Right cardiac atrium (tissue), 5 donors: ENCODE data around the gene NOS3. TPM values are rescaled to one million over a fixed set of nuclear protein-coding genes. Genes with fewer than 3 reads are reported as not detected.
A peak's percentile ranks its signal among the peaks of the same experiment; 100 is the strongest.

Experiments
- ATAC-seq, 2 donors: fragments of 200-7000 bp; cut with Tn5 transposase; one replicate each; pipeline versions ENCODE4 v1.8.0 to v1.9.1; 2020; ENCODE audit warnings: moderate library complexity in 2 of 2, mild to moderate bottlenecking in 1 of 2
- DNase-seq, 3 donors: peaks; one replicate each; pipeline ENCODE4 v3.0.0-alpha.2; 2020
- H3K27ac ChIP-seq: one replicate; pipeline ENCODE4 v1.5.1; 2013; ENCODE audit warnings: mild to moderate bottlenecking, low read length, control low read depth, moderate library complexity
- H3K27me3 ChIP-seq: one replicate; pipeline ENCODE4 v1.6.1; 2013; ENCODE audit not compliant: control insufficient read depth, insufficient read depth
- H3K4me1 ChIP-seq: one replicate; pipeline ENCODE4 v1.6.1; 2013; ENCODE audit warnings: low read length; ENCODE audit not compliant: control insufficient read depth, insufficient read depth
- H3K4me3 ChIP-seq: one replicate; pipeline ENCODE4 v1.5.1; 2013; ENCODE audit warnings: low read length, control low read depth
- H3K9me3 ChIP-seq: one replicate; pipeline ENCODE4 v1.6.1; 2013; ENCODE audit warnings: low read length; ENCODE audit not compliant: control insufficient read depth
- WGBS: extraction: QIAGEN DNeasy Blood & Tissue Kit; methylation state at CpG from one replicate; pipeline ENCODE4 v1.1.7; 2013; 5-methylcytosine and 5-hydroxymethylcytosine counted together
- intact Hi-C, 4 donors: fragments of 100-400 bp; cut with DNase I; formaldehyde crosslinking; loops; one replicate each; pipeline versions ENCODE4 v1.11.0 to v1.14.0; 2022 to 2023
- polyA plus RNA-seq: library from polyadenylated mRNA; stranded (reverse); fragments of 200-250 nt; gene quantifications from one replicate; pipeline ENCODE4 v1.2.3, GENCODE V29; 2013
- total RNA-seq, 4 donors: library from RNA; stranded (reverse); fragmentation: NEBNext Ultra II Directional; extraction: Animal tissue kit (Norgen Biotek cat#: 25700); gene quantifications; one replicate each; pipeline ENCODE4 v1.2.1, GENCODE V29; 2021
- donor health status: healthy with polysubstance abuse.
- donor health status: DM: no; HTN: yes; CAD: no.
- donor health status: DM: no; HTN: no; CAD: no.
- donor health status: DM: no; HTN: yes; CAD: no; lungs with severe emphysema.
- donor health status: DM: yes; HTN: yes; CAD: no.

NOS3 gene
- total and polyA plus RNA-seq, 5 donors: 13.5 to 80.4 (median 21.4) TPM

- Histone ChIP-seq H3K9me3 (no peaks in the 10 kb centered on the region), H3K27me3 (no peaks in the 10 kb centered on the region), H3K27ac (no peak overlapping the region), H3K4me1 (peaks cover 2% of the 10 kb centered on the region), H3K4me3 (no peak overlapping the region)
- DNase-seq (peak in 1 of 3 donors; percentile 15), ATAC-seq (no peak)
- 2% methylated on average over 2 of the region's 2 CpGs for WGBS
- intact Hi-C loops: loop anchor here in 3 of 4 donors (5.0 to 10.0 kb wide), 2 partner anchors 207 to 209 kb away; no protein-coding TSS in a partner anchor
Measured at GRCh38 chr7:150983893-150984368, 6.9 kb upstream of the NOS3 start.

GRCh38 chr7:150986099-150986512 is 4.7 kb upstream of the NOS3 start:
- H3K4me1 ChIP-seq: peaks cover 2% of the 10 kb centered on the region
- intact Hi-C loops: loop anchor here in 3 of 4 donors (1.0 to 10.0 kb wide), 4 partner anchors 23 to 211 kb away; no protein-coding TSS in a partner anchor
- H3K27me3 ChIP-seq: no peaks in the 10 kb centered on the region
- H3K9me3 ChIP-seq: no peaks in the 10 kb centered on the region
- WGBS: 9% methylated on average over 16 of the region's 16 CpGs
- DNase-seq (peak; percentile 64 to 86 (median 79)), ATAC-seq (peak; percentile 10 to 20)
- H3K27ac ChIP-seq: no peak overlapping the region
- no peak overlapping the region for H3K4me3 ChIP-seq

GRCh38 chr7:150986556-150986955 is 4.3 kb upstream of the NOS3 start:
- WGBS: 44% methylated on average over 5 of the region's 5 CpGs
- ATAC-seq: no peak
- Histone ChIP-seq H3K27me3 (no peaks in the 10 kb centered on the region), H3K27ac (peak overlapping the region; percentile 3), H3K9me3 (no peaks in the 10 kb centered on the region), H3K4me1 (peaks cover 2% of the 10 kb centered on the region), H3K4me3 (no peak overlapping the region)
- intact Hi-C loops: loop anchor here in 3 of 4 donors (1.0 to 10.0 kb wide), 4 partner anchors 24 to 212 kb away; no protein-coding TSS in a partner anchor
- DNase-seq: peak in 2 of 3 donors; percentile 21 to 71

- H3K27ac ChIP-seq: peak overlapping the region; percentile 6
- ATAC-seq (peak; percentile 70 to 75), DNase-seq (peak; percentile 85 to 90 (median 90))
- intact Hi-C loops: loop anchor here in 3 of 4 donors (1.0 to 10.0 kb wide), 4 partner anchors 90 to 214 kb away; no protein-coding TSS in a partner anchor
- WGBS: 15% methylated on average over 31 of the region's 31 CpGs
- H3K27me3 ChIP-seq: no peaks in the 10 kb centered on the region
- H3K4me3 ChIP-seq: no peak overlapping the region
- H3K4me1 ChIP-seq: no peaks in the 10 kb centered on the region
- no peaks in the 10 kb centered on the region for H3K9me3 ChIP-seq
Measured at GRCh38 chr7:150988230-150989226, 2.3 kb upstream of the NOS3 start.

- Histone ChIP-seq H3K9me3 (no peaks in the 10 kb centered on the region), H3K4me3 (no peak overlapping the region), H3K27ac (peak overlapping the region; percentile 6), H3K27me3 (no peaks in the 10 kb centered on the region), H3K4me1 (no peaks in the 10 kb centered on the region)
- intact Hi-C loops: loop anchor here in 3 of 4 donors (2.0 to 10.0 kb wide), 3 partner anchors 91 to 215 kb away; no protein-coding TSS in a partner anchor
- ATAC-seq: no peak
- WGBS: 33% methylated on average over 7 of the region's 7 CpGs
- DNase-seq: peak in 2 of 3 donors; percentile 18 to 60
Measured at GRCh38 chr7:150989456-150989855, 1.4 kb upstream of the NOS3 start.

- no peak overlapping the region for H3K4me3 ChIP-seq
- H3K27ac ChIP-seq: no peak overlapping the region
- no peaks in the 10 kb centered on the region for H3K4me1 ChIP-seq
- no peaks in the 10 kb centered on the region for H3K9me3 ChIP-seq
- 72% methylated on average over 6 of the region's 6 CpGs for WGBS
- peak in 2 of 3 donors; percentile 30 to 56 for DNase-seq
- no peaks in the 10 kb centered on the region for H3K27me3 ChIP-seq
- intact Hi-C loops: loop anchor here in 1 of 4 donors (10.0 kb wide), 1 partner anchor 217 kb away; no protein-coding TSS in a partner anchor
- ATAC-seq: peak in 1 of 2 donors; percentile 0
Measured at GRCh38 chr7:150992051-150992640, 1.3 kb downstream of the NOS3 start.

GRCh38 chr7:150992833-150993302 is 2.1 kb downstream of the NOS3 start:
- peak; percentile 83 to 85 (median 83) for DNase-seq
- intact Hi-C loops: loop anchor here in 1 of 4 donors (10.0 kb wide), 1 partner anchor 218 kb away; no protein-coding TSS in a partner anchor
- peak overlapping the region; percentile 71 for H3K27ac ChIP-seq
- ATAC-seq: peak; percentile 49 to 67
- WGBS: 37% methylated on average over 5 of the region's 5 CpGs
- H3K4me3 ChIP-seq: no peak overlapping the region
- H3K9me3 ChIP-seq: no peaks in the 10 kb centered on the region
- no peaks in the 10 kb centered on the region for H3K4me1 ChIP-seq
- no peaks in the 10 kb centered on the region for H3K27me3 ChIP-seq

GRCh38 chr7:150993511-150993910 is 2.7 kb downstream of the NOS3 start:
- Histone ChIP-seq H3K4me1 (no peaks in the 10 kb centered on the region), H3K27ac (peak overlapping the region; percentile 71), H3K4me3 (peak overlapping the region; percentile 43), H3K9me3 (no peaks in the 10 kb centered on the region), H3K27me3 (no peaks in the 10 kb centered on the region)
- peak; percentile 70 to 77 for ATAC-seq
- 67% methylated on average over 14 of the region's 14 CpGs for WGBS
- intact Hi-C loops: loop anchor here in 1 of 4 donors (10.0 kb wide), 1 partner anchor 219 kb away; no protein-coding TSS in a partner anchor
- peak; percentile 89 to 91 (median 91) for DNase-seq

- Histone ChIP-seq H3K27me3 (no peaks in the 10 kb centered on the region), H3K9me3 (no peaks in the 10 kb centered on the region), H3K4me3 (peak overlapping the region; percentile 43), H3K4me1 (no peaks in the 10 kb centered on the region), H3K27ac (peak overlapping the region; percentile 74)
- 17% methylated on average over 15 of the region's 15 CpGs for WGBS
- intact Hi-C loops: loop anchor here in 1 of 4 donors (10.0 kb wide), 1 partner anchor 219 kb away; no protein-coding TSS in a partner anchor
- peak; percentile 71 to 91 (median 90) for DNase-seq
- peak; percentile 57 to 85 for ATAC-seq
Measured at GRCh38 chr7:150994141-150994837, 3.5 kb downstream of the NOS3 start.
